Stimulated activated effector memory CD8-positive, alpha-beta T cell treated with anti-CD3 and anti-CD28 coated beads, Interleukin-12 subunit alpha, Interleukin-12 subunit beta, amount 100 ng/mL, for 72 hours (primary cell): Measurements from ENCODE around the gene MXD1.
"Not testable (repeated sequence)": the region's sequence is repeated elsewhere in the genome, so short reads cannot be mapped to it uniquely, and the experiment has no call there.

Experiments used
- ATAC-seq: fragments of 150-1000 bp; cut with Tn5 transposase; 2 replicates; pipeline ENCODE4 v1.10.0; 2021
- DNase-seq, 2 donors: peaks; one replicate each; pipeline ENCODE4 v3.0.0; 2021 to 2022; ENCODE audit warnings: low spot score in 2 of 2
- H3K27ac Mint-ChIP-seq: one replicate; pipeline ENCODE4 v1.8.0; 2022; ENCODE audit warnings: mild to moderate bottlenecking, mixed read lengths
- H3K36me3 Mint-ChIP-seq: one replicate; pipeline ENCODE4 v1.8.0; 2022; ENCODE audit warnings: mild to moderate bottlenecking, mixed read lengths
- H3K4me1 Mint-ChIP-seq: one replicate; pipeline ENCODE4 v1.8.0; 2022; ENCODE audit warnings: mixed read lengths
- H3K4me3 Mint-ChIP-seq: one replicate; pipeline ENCODE4 v1.8.0; 2022; ENCODE audit warnings: mild to moderate bottlenecking, mixed read lengths
- H3K9me3 Mint-ChIP-seq: one replicate; pipeline ENCODE4 v1.8.0; 2022; ENCODE audit warnings: mixed read lengths

Gene MXD1, protein sequence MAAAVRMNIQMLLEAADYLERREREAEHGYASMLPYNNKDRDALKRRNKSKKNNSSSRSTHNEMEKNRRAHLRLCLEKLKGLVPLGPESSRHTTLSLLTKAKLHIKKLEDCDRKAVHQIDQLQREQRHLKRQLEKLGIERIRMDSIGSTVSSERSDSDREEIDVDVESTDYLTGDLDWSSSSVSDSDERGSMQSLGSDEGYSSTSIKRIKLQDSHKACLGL

GRCh38 chr2:69914950-69915945, at the start of gene MXD1:
Gene MXD1 (plus strand): TSS chr2:69915109. CDS start chr2:69915331, 222 bp downstream.
- Mint-ChIP-seq H3K4me3 (peak within 1 kb of the TSS; percentile 64), H3K9me3 (no peaks in the 10 kb centered on the region), H3K36me3 (peaks cover 72% of the 10 kb centered on the region), H3K27ac (peak within 1 kb of the TSS; percentile 77), H3K4me1 (peaks cover 22% of the 10 kb centered on the region)
- peak in 1 of 2 donors; percentile 25 for DNase-seq
- no peak for ATAC-seq

DNA sequence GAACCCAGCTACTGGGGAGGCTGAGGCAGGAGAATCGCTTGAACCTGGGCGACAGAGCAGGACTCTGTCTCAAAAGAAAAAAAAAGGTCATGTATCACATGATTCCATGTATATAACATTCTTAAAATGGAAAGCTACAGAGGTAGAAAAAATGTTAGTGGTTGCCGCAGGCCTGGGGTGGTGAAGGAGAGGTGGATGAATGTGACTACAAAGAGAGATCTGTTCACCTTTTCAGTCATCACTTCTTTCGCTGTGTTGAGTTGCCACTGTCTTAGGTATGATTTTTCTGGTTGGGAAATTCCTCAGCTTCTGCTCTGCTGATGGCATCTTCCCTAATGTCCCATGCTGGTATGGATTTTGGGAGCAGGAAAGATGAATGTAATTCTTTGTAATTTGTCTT, 26.5 kb upstream of the MXD1 start:
- no peak for ATAC-seq
- Mint-ChIP-seq H3K27ac (no peak overlapping the region), H3K9me3 (no peaks in the 10 kb centered on the region), H3K4me1 (peaks cover 8% of the 10 kb centered on the region), H3K4me3 (no peak overlapping the region), H3K36me3 (no peaks in the 10 kb centered on the region)
- DNase-seq, result no peak

DNA sequence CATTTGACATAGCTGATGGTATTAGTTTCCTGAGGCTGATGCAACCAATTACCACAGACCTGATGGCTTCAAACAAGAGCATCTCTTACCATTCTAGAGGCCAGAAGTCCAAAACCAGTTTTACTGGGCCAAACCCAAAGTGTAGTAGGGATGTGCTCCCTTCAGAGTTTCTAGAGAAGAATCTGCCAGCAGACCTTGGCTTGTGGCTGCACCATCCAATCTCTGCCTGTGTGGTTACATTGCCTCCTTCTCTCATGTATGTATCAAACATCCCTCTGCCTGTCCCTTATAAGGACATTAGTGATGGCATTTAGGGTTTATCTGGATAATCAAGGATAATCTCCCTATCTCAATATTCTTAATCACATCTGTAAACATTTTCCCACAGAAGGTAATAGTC, 25.6 kb upstream of the MXD1 start:
- Mint-ChIP-seq H3K4me3 (no peak overlapping the region), H3K9me3 (no peaks in the 10 kb centered on the region), H3K27ac (no peak overlapping the region), H3K36me3 (peaks cover 8% of the 10 kb centered on the region), H3K4me1 (peaks cover 13% of the 10 kb centered on the region)
- DNase-seq (no peak), ATAC-seq (no peak)

DNA sequence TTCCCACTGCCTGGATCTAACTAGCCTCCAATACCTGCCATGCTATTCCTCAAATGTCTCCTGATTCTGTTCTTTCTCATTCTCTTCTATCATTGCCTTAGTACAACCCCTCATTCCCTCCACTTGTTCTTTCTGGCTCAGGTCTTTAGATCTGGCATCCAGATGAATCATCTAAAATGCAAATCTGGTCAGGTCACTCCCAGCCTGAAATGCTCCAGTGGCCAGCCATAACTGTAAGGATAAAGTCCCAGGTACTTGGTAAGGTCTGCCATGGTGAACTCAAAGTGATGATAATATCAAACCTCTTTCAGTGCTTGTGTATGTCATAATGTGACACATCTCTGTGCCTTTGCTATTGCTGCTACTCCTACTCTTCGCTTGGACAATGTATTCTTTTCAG, 24.0 kb upstream of the MXD1 start:
- Mint-ChIP-seq H3K27ac (no peak overlapping the region), H3K9me3 (no peaks in the 10 kb centered on the region), H3K36me3 (peaks cover 22% of the 10 kb centered on the region), H3K4me3 (no peak overlapping the region), H3K4me1 (peaks cover 21% of the 10 kb centered on the region)
- ATAC-seq (no peak), DNase-seq (no peak)

DNA sequence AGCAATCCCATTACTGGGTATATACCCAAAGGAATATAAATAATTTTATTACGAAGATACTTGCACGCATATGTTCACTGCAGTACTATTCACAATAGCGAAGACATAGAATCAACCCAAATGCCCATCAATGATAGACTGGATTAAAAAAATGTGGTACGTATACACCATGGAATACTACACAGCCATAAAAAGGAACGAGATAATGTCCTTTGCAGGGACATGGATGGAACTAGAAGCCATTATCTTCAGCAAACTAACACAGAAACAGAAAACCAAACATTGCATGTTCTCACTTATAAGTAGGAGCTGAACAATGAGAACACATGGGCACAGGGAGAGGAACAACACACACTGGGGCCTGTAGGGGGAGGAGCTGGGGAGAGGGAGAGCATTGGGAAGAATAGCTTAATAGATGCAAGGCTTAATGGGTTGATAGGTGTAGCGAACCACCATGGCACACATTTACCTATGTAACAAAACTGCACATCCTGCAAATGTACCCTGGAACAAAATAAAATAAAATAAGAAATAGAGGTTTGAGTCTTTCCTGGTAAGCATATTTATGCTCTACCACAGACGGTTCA, 22.0 kb upstream of the MXD1 start:
- peak overlapping the region; percentile 97 for H3K4me3 Mint-ChIP-seq
- H3K27ac Mint-ChIP-seq, result peak overlapping the region; percentile 99
- H3K4me1 Mint-ChIP-seq, result peaks cover 34% of the 10 kb centered on the region
- not testable (repeated sequence) for H3K9me3 Mint-ChIP-seq, DNase-seq, ATAC-seq
- H3K36me3 Mint-ChIP-seq, result peaks cover 43% of the 10 kb centered on the region

DNA sequence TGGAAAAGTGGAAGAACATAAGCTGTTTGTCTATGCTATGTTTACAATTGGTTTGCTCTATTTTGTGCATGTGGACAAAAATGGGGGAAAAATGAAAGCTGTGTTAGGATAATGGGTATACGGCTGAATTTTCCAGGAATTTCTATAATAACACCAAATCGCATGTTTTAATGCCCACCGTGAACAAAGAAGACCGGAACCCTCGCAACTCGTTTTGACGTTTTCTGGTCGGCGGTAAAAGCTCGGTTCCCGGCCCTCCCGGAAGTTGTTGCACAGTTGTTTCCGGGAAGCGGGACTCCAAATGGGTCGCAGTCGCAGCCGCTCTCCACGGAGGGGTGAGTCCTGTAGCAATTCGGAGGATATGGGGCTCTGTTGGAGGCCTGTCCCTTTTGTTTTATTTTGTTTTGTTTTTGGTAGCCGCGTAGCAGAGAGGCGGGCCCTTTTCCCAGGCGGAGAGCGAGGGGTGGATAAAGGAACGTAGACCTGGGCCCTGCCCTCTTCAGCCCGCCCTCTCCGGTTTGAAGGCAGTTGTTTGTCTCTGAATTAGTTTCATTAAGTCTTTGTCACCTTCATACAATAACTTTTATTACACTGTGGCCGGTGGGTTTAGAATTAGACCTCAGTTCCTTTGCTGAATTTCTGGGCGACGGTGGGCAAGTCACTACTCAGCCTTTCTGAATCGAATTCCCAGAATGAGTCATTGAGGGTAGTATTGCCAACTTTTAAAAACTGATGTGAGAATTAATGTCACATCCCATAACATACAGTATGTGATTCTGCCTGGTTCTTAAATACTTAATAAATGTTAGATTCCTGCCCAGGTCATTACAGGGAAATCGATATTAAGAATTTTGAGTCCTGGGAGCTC, 21.0 kb upstream of the MXD1 start, which contains the start of gene SNRNP27:
TSS of gene SNRNP27 (plus strand) at position 273 of the 868 bp plus-strand sequence. CDS start at position 302, 29 bp downstream.
- peaks cover 39% of the 10 kb centered on the region for H3K4me1 Mint-ChIP-seq
- DNase-seq, result peak; percentile 70 to 90
- H3K36me3 Mint-ChIP-seq, result peaks cover 53% of the 10 kb centered on the region
- H3K9me3 Mint-ChIP-seq, result no peaks in the 10 kb centered on the region
- ATAC-seq, result peak; percentile 86
- H3K27ac Mint-ChIP-seq, result peak within 1 kb of the TSS; percentile 99
- H3K4me3 Mint-ChIP-seq, result peak within 1 kb of the TSS; percentile 97

- not testable (repeated sequence) for H3K9me3 Mint-ChIP-seq, DNase-seq, ATAC-seq
- peaks cover 61% of the 10 kb centered on the region for H3K36me3 Mint-ChIP-seq
- peak overlapping the region; percentile 99 for H3K27ac Mint-ChIP-seq
- H3K4me3 Mint-ChIP-seq, result peak overlapping the region; percentile 97
- H3K4me1 Mint-ChIP-seq, result peaks cover 39% of the 10 kb centered on the region
Measured at GRCh38 chr2:69894737-69895136, 20.2 kb upstream of the MXD1 start.

- DNase-seq, result no peak
- Mint-ChIP-seq H3K9me3 (no peaks in the 10 kb centered on the region), H3K27ac (peak overlapping the region; percentile 95), H3K4me3 (peak overlapping the region; percentile 85), H3K36me3 (peaks cover 100% of the 10 kb centered on the region), H3K4me1 (peaks cover 36% of the 10 kb centered on the region)
- peak; percentile 37 for ATAC-seq
Measured at GRCh38 chr2:69902213-69902922, 12.5 kb upstream of the MXD1 start.

- DNase-seq (no peak), ATAC-seq (no peak)
- Mint-ChIP-seq H3K27ac (no peak overlapping the region), H3K4me3 (no peak overlapping the region), H3K4me1 (peaks cover 11% of the 10 kb centered on the region), H3K9me3 (no peaks in the 10 kb centered on the region), H3K36me3 (peaks cover 95% of the 10 kb centered on the region)
Measured at GRCh38 chr2:69907216-69907615, 7.7 kb upstream of the MXD1 start.

DNA sequence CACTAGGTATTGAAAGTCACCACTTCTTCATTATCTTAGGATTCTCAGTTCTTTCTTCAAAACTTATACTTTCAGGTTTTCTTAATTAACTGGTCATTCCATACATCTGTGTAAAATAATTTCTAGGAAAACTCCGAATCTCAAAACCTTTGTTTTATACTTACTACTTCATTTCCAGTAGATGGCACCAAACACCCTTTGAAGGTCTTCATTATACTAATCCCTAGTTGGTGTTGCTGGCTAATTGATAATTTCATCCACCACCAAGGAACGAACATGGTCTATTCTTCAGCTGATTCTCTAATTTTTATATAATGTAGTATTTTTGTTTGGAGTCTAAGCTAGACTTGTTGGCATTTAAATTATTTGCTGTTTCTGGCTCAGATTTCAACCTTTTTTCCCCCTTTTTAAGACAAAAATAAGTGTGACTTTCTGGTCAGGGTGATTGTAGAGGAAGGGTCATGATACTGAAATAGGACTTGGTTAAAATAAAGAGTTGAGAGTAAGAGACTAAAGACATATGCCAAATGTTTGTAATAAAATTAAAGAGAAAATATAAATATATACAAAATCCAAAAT, 2.8 kb upstream of the MXD1 start:
- no peaks in the 10 kb centered on the region for H3K9me3 Mint-ChIP-seq
- H3K4me1 Mint-ChIP-seq, result peaks cover 11% of the 10 kb centered on the region
- peak overlapping the region; percentile 17 for H3K27ac Mint-ChIP-seq
- DNase-seq (no peak), ATAC-seq (no peak)
- no peak overlapping the region for H3K4me3 Mint-ChIP-seq
- H3K36me3 Mint-ChIP-seq, result peaks cover 72% of the 10 kb centered on the region

DNA sequence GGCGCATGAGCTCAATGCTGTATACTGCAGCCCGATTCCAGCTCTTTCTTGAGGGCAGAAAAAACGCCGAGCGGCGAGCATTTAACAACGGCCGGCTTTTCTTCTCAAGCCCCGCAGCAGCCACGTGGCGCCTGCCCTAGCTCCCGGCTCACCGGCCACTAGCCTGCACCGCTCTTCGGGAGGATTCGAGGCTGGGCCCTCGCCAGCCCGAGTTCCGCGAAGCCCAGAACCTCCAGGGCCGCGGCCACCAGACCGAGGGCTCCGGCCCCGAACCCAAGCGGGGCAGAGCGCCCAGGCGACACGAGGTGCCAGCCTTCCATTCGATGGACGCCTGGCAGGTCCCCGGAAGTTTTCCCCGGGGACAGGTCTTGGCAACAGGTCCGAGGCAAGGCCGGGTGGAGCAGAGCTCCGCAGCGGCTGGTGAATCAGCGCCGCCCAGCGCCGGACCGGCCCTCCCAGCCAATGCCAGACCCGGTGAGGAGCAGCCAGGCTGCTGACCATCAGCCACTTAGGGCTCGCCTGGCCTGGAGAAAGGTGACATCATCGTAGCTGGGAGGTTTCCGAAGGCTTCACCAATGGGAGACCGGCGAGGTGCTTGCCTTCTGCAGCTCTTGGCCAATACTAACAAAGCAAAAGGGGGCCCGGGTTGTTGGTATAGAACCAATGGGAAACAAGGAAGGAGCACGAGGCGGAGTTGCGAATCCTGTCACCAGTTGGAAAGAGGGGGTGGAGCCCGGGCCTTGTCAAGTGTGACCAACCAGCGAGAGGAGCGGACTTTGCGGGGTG, 552 bp upstream of the MXD1 start:
- Mint-ChIP-seq H3K4me3 (peak overlapping the region; percentile 64), H3K9me3 (no peaks in the 10 kb centered on the region), H3K27ac (peak overlapping the region; percentile 77), H3K4me1 (peaks cover 22% of the 10 kb centered on the region), H3K36me3 (peaks cover 72% of the 10 kb centered on the region)
- DNase-seq (peak; percentile 92 to 99), ATAC-seq (peak; percentile 94)

- H3K9me3 Mint-ChIP-seq, result no peaks in the 10 kb centered on the region
- ATAC-seq (no peak), DNase-seq (no peak)
- H3K36me3 Mint-ChIP-seq, result peaks cover 72% of the 10 kb centered on the region
- peak overlapping the region; percentile 64 for H3K4me3 Mint-ChIP-seq
- H3K27ac Mint-ChIP-seq, result peak overlapping the region; percentile 58
- peaks cover 22% of the 10 kb centered on the region for H3K4me1 Mint-ChIP-seq
Measured at GRCh38 chr2:69916106-69916505, 1.2 kb downstream of the MXD1 start.

GRCh38 chr2:69917852-69918251, 2.9 kb downstream of the MXD1 start:
- H3K4me1 Mint-ChIP-seq, result peaks cover 20% of the 10 kb centered on the region
- peaks cover 82% of the 10 kb centered on the region for H3K36me3 Mint-ChIP-seq
- peak overlapping the region; percentile 64 for H3K4me3 Mint-ChIP-seq
- no peaks in the 10 kb centered on the region for H3K9me3 Mint-ChIP-seq
- ATAC-seq (no peak), DNase-seq (no peak)
- peak overlapping the region; percentile 32 for H3K27ac Mint-ChIP-seq
